Keratinocyte (primary cell): ENCODE measurements around the gene LHFPL6.

Experiments
- CTCF ChIP-seq, 3 experiments: IDR thresholded peaks in 1 of 3; conservative IDR thresholded peaks in 1 of 3; optimal IDR thresholded peaks in 1 of 3; 2 replicates in 2 of 3; 3 replicates in 1 of 3; pipeline versions ENCODE3 to v1.5.1; 2011; ENCODE audit warnings: low read length in 3 of 3, mild to moderate bottlenecking in 3 of 3, moderate library complexity in 2 of 3, control low read depth in 1 of 3, inconsistent platforms in 1 of 3; ENCODE audit not compliant: insufficient read depth in 2 of 3; ENCODE audit errors: extremely low read depth in 1 of 3
- EZH2 ChIP-seq: IDR thresholded peaks from one replicate; pipeline ENCODE4 v1.6.1; 2012; ENCODE audit warnings: inconsistent platforms, mild to moderate bottlenecking, low read length, moderate library complexity

- no peak for TF ChIP-seq CTCF (optimal IDR thresholded peaks at IDR 0.05 in 1 of 3, IDR thresholded peaks at IDR 0.05 in 1 of 3, conservative IDR thresholded peaks at IDR 0.05 in 1 of 3; ENCODE audit: extremely low read depth in 1 of 3, insufficient read depth in 2 of 3, low read length in 3 of 3)
- no peak for TF ChIP-seq EZH2
These were observed 108.4 kb downstream of the LHFPL6 start for GRCh38 chr13:39494633-39495032.
